AG08396 (cell line): ENCODE measurements around the gene MRPL9.

Experiments used
- DNase-seq: peaks from one replicate; pipeline ENCODE4 v3.0.0; 2012; ENCODE audit warnings: low spot score, mixed read lengths

Gene MRPL9

DNA sequence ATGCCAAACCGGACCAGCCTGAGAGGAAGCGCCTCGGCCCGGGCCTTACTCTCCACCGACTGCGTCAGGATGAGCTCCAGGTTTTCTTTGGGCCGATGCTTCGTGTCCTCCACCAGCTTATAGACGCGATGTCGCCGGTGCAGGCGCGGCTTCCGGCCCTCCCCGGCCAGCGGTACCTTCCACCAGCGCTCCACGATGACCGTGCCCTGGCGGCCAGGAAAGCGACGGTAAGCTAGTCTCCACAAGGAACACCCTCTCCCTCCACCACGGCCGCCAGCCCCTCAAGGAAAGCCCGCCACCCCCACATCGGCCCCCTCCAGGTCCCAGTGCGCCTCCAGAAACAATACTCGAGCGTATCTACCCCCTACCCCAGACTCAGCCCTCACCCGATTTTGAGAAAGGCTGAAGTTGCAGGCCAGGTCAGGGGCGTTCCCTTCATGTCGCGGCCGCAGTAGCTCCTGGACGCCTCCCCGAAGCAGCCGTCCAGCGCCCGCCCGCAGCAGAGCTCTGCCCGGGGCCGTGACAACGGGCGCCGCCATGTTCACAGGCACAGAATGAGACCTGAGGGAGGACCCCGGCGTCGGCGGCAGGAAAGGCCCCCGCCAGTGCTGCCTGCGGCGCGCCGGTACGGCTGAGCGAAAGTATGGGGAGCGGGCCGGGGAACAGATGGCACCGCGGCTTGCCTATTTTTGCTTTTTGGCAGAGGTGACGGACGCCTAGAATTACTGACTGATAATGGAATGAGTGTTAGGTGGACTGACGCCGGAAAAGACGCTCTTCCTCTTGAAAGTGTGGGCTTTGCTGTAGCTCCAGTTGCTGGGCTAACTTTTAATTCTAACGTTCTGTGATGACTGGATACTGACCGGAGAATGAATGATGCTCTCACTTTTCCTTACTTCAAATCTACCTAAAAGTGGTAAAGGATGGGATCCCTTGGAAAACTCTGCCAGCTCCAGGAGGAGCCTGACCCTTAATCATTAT, at the start of gene MRPL9:
MRPL9 (minus strand) TSS at position 556 of the 981 bp plus-strand sequence; CDS start at position 539, 17 bp downstream.
- DNase-seq = peak; percentile 96

DNA sequence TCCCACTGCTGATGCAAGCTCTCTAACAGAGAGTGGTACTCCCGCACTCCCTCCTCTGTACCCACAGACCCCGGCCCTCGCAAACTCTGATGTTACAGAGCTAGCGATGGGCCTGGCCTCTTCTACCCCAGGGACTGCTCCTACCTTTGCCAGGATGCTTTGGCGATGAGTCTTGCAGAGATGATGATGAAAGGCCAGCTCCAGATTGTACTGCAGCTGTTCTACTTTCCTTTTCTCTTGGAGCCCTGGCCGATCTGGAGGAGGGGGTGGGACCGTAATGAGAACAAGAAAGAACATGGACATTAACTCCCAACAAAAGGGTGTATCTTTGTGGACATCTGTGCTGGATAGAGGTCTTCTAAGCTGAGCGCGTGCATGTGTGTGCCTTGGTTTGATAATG, 47.9 kb upstream of the MRPL9 start:
- no peak for DNase-seq

DNA sequence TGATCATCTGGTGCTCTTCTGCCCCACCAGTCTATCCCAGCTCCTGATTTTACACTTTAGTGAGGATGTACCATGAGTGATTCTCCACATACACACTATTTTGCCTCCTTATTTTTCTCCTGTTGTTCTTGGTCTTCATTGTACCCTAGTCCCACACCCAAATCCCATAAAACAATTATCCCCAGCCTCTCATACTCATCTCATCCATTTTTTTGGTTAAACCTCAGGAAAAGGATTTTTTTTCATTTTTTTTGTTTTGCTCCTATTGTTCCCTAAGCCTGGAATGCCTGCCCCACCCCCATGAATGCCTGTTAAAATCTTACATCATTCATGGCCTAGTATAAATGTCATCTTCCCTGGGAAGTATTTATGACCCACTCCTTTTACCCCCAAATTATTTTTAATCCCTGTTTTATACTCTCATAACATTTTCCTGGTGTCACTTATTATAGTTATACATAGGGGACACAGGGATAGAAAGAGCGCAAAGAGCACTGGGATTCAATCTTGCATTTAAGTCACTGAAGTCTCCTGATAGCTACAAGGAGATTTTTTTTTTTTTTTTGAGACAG, 46.8 kb upstream of the MRPL9 start:
- no peak for DNase-seq

DNA sequence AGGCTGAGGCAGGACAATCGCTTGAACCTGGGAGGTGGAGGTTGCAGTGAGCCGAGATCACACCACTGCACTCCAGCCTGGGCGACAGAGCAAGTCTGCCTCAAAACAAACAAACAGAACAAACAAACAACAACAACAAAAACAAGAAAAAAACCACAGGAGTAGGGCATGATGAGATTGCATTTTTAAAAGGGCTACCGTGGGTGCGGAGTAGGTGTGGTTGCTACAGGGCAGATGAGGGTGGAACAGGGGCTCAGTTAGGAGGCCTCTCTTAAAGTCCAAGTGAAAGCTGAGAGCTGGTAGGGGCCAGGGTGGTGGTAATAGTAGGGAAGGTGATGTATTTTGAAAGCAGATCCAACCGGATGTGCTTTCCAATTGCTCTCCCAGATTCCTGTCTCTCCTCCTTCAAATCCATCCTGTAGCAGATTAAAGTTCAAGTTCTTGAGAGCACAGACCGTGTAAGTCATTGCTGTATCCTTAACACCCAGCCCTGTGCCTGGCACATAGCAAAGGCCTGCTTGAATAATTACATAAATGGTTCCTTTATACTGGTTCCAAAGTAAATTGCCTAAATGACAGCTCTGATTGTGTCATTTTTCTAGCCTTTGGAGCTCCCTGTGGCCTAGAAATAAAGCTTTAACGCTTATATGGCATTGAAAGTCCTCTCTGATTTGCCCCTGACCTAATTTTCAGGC, 46.1 kb upstream of the MRPL9 start:
- DNase-seq = no peak

DNA sequence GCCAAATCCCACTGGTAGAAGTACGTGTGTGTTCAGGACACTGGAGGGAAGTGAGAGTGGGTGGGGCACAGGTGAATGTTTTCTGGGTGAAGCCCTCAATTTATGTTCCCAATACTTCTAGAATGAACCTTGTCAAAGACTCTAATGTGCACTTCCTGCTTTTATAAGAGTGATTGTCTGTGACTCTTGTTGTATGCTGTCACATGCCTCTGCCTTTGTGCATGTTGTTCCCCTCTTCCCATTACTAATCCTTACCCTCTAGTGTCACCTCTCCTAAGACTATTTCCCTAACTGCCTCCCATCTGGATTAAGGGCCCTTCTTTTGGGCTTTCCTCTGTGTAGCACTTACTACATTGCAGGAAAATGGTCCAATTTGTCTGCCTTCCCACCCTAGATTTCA, 44.5 kb upstream of the MRPL9 start:
- no peak for DNase-seq

DNA sequence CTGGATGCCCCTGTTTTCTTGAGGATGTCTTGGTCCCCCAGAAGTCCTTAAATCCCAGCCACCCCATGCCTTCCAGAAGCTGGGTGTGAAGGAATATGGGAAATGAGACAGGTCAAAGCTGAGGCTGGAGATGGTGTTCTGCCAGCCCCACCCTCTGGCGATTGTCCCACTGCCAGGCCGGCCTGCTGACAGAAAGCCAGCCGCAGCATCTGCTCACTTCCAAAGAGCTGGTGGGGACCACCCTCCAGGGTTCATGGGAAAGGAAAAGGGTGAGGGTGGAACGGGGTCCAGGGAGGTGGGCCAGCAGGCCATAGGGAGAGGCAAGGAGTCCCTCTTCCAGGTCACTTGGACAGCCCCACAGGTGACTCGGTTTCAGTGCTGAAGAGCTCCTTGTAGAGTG, 43.8 kb upstream of the MRPL9 start:
- no peak for DNase-seq

DNA sequence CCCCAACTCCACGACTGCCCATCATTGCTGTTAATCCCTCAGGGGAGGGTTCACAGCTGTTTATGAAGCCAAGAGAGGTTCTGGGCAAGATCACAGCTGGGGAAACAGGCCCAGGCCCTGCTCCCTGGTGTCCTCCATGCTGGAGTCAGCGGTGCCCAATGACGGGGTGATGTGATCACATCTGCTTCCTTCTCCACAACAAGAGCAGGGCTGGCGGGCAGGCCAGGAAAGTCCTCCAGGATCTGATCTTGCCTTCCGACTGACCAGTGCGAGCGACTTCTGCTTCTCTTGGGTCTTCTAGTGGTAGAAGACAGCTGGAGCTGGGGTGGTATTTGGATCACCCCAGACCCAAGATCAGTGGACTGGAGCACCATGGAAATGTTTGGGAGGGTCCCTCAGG, 42.9 kb upstream of the MRPL9 start:
- DNase-seq = no peak

DNA sequence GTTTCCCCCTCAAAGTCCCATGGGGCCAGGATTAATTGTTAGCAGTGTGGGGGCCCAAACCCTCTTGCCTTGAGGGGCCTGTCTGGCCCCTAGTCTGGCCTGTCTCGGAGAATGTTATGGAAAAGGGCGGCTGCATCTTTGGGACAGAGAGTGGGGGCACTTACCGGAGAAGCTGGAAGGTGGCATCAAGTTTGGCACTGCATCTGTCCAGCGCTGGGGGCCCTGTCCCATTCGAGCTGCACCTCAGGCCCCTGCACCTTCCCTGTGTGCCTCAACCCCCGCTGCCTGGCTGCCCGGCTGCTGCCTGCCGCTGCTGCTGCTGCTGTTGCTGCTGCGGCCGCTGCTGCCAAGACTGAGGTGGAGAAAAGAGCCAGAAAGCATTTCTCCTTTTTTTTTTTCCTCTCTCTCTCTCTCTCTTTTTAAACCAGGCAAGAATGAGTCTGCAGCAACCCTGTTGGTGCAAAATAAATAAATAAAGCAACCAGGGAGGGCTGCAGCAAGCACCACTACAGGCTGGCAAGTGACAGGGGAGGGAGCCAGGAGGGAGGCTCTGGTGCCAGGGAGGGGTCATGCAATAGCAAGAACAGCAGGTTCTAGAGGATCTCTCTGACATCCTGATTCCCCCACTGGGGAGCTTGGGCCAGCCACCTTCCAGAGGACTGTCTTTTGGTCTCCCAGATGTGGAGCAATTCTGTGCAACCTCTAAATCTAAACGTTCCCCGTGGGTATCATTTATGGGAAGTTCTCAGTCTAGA, 41.9 kb upstream of the MRPL9 start, which contains the start of gene LINGO4:
LINGO4 (minus strand) TSS at position 354 of the 755 bp plus-strand sequence. CDS start 2,715 bp downstream, outside the sequence.
- no peak for DNase-seq

DNA sequence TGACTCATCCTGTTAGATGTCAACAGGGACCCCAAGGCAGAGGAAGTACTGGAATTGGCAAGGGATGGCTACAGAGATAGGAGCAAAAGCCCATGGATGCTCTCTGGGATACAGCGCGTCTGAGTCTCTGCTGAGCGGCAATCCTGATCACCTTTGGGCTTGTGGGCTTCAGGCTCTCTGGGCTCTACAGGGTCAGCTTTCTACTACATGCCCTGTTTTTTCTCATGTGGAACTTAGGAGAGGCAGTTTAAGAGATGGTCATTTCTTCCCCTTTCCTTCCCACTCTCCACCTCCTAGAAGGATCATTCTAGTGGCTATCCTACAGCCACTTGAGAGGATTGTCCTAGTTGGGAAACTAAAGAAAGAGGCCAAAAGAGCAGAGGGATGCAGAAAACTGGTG, 40.6 kb upstream of the MRPL9 start:
- DNase-seq = no peak

DNA sequence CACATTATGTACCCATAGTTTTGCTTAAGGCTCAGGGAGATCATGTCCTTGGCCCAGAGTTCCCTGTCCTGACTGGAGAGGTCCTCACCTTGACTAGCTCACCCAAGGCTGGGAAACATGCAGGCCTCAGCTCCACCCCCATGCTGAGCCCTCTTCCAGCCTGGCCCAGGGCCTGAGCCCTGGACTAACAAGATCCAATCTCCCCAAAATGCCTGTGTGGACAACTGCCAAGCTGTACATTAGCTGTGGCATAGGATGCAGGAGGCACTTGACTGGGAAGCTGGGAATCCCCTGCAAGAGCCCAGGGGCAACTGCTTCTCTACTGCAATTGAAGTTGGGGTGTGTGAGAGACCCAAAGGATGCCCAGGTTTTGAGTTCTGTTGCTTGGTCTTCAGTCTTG, 39.9 kb upstream of the MRPL9 start:
- DNase-seq = no peak

DNA sequence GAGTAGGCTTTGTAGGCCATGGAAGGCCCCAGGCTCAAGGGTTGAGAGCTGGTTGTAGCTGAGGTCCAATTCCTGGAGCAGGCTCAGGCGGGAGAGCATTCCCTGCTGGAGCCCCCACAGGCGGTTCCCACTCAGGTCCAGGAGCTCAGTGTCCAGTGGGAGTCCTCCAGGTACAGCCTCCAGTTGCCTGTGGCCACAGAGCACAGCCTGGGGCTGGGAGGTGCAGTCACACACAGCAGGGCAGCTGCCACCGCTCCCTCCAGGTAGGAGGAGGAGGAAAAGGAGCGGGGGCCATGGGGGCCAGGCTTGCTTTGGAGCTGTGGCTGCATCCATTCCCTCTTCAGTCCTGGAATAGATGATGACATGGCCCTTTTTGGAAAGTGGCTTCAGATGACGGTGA, 39.1 kb upstream of the MRPL9 start:
- no peak for DNase-seq

DNA sequence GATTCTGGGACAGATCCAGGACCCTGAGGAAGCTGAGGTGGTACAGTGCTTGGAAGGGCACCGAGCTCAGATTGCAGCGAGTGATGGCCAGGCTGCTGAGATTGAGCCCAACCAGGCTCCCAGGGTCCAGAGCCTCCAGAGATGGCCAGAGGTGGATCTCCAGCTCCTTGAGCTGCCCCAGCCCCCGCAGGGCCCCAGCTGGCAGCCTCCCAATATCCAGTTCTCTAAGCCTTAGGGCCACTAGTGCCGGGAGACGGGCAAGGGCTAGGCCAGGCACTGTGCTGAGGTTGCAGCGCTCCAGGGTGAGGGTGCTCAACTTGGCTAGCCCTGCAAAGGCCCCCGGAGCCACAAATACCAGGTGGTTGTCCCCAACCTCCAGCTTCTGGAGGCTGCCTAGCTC, 38.5 kb upstream of the MRPL9 start:
- no peak for DNase-seq

DNA sequence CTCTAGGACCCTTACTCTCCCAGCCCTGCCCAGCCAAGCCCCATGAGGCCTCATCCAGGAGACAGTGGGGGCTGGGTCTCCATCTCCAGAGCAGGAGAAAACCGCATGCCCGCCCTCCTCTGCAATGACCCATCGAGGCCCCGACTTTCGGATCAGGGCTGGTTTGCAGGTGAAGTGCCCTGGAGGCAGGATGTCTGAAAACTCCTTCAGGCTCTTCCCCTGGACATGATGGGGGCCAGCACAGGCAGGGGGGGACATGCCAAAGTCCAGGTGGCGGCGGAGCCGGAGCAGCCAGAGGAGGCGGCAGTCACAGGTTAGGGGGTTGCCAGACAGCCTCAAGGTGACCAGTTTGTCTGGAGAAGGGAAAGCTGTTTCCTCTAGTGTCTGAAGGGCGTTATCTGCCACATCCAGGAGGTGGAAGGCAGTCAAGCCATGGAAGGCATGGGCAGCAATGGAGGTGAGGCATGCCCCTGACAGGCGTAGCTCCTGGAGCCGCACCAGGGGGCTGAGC, 38.1 kb upstream of the MRPL9 start:
- DNase-seq = no peak

DNA sequence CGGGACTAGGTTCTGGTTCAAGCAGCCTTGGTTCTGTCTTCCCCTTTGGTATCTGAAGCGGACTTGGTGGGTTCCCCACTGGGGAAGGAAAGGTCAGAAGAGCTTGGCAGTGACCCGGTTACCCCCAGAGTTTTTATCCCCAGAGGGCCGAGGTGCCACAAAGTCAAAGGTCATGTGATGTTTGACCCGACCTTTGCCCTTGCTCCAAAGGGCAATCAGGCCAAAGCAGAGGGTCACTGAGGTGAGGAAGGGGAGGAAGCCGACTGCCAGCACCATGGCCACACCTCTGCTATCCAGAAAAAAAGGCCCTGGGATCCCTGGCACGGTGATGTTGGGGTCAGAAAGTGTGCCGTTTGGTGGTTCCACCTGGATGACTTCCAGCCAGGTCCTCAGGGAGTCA, 37.5 kb upstream of the MRPL9 start:
- DNase-seq = no peak

DNA sequence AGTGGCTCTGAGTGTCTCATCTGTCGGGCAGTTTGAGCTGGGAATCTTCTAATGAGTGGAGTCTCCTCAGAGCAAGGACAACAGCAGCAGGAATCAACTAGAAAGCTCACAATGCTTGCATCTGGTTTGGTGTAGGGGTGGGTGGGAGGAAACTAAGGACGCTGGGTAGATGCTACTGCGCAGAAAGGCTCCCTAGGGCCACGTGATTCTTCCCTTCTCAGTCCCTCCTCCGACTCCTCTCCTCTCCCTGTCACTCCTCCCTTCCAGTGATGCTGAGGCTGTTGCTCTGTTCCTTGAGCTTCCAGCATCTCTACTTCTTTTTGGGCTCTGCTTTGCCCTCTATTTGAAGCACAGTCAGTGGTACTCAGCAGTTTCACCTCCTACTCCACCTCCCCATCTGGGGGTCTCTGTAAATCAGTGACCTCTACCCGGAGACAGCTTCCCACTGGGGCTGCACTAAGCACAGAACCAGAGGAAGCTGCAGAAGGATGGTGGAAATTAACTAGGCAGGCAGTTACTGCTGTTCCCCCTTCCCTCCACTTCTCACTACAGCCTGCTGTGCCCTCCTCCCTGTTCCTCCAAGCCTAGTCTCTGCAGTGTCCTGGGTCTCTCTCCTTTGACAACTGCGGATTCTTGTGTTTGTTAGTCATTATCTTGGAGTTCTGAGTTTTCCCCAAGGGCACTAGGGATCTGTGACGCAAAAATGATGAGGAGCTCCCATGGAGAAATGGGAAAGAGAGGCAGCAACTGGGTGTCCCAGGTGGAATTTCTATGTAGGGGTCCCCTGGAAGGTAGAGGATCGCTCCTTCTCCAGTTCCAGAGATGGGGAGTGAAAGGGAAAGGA, 36.1 kb upstream of the MRPL9 start:
- no peak for DNase-seq

DNA sequence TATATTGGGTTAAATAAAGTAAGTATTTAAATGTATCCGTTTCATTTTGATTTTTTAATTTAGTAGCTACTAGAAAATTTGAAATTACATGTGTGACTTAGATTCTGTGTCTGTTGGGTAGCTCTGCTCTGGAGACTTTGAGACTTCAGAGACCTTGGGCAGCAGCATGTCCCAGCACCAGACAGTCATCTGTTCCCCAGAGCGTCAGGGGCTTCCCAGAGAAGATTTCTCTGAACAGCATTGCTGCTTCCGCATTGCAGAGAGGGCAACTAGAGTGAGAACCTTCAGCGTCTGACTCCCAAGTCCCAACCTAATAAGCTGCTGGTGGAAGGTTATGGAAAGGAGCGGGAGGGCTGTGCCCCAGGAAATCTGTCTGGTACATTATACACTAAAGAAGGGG, 35.3 kb upstream of the MRPL9 start:
- no peak for DNase-seq

DNA sequence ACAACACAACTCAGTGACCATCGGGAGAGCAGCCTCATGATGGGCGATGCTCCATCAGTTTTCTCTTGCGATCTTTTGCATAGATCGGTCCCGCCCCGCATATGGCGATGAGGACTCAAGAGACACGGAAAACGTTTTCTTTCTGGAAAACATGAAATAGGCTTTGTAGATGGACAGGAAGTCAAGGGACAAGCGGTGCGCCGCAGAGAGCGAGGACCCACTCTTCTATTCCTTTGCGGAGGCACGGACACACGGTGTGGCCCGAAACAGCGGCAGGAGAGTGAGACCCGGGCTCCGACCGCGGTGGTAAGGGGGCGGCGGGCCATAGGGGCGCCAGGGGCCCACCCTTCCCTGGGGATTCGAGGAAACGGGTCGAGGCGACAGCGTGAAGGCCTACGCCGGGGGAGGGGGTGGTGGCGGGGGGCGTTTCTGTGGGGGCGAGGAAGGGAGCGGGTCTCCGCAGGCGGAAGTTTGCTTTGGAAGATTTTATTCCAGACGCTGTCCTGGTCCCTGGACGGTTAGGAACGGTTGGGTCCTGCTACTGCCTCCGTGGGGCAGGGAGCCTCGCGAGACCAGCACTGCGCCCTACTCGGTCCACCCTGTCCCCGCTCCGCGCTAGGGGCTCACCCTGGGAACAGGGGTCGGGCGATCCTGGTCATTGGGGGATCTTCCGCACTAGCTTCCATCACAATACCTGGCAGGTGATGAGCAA, 27.8 kb upstream of the MRPL9 start:
- peak; percentile 49 for DNase-seq

DNA sequence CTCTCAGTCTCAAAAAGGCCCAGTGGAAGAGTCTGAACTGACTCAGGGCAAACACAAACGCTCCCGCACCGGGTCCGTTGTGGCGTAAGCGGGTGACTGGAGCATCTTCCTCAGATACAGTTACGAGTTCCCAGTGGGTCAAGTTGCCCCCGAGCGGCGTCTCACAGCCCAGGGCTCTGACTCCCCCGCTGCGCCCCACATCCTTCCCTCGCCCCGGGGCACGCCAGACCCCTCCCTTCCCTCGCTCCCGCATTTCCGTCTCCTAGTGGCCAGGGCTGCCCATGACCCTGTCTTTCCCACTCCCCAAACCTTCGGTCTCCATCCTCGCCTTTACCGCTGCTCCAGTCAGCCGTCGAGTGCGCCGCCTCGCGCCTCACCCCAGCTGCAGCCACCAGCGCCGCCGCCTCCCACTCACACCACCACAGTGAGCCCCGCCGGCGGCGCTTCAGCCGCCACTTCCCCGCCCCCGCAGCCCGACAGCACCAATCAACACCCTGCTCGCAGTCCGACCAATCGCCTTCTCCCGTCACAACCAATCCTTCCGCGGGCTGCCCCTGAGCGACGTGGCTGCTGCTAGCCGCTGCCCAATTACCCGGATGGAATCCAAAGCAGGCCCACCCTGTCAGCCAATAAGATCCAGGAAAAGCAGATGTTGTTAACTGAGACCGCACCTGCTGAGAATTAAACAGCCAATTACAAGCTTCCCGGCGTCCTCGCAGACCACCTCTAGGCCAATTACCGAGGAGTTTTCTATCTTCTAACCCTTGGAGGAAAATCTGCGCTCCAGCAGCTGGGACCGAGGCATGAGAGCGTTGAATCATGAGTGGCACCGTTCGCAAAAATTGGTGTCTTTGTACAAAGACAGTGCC, 27.0 kb upstream of the MRPL9 start, which contains the start of gene TDRKH:
TDRKH (minus strand) TSS at position 430 of the 869 bp plus-strand sequence. CDS start 7,478 bp downstream, outside the sequence.
- peak; percentile 100 for DNase-seq

DNA sequence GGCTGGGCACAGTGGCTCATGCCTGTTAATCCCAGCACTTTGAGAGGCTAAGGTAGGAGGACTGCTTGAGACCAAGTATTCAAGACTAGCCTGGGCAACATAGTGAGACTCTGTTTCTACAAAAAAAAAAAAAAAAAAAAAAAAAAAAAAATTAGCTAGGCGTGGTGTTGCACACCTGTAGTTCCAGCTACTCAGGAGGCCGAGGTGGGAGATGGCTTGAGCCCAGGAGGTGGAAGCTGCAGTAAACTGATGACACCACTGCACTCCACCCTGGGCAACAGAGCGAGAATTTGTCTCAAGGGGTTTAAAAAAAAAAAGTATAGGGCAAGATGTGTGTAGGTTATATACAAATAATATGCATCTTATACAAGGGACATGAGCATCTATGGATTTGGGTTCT, 24.4 kb upstream of the MRPL9 start:
- no peak for DNase-seq
